Mucosa of gallbladder (tissue), 1 donor: ENCODE measurements around the gene TMEM170A. TPM values are rescaled to one million over a fixed set of nuclear protein-coding genes. Genes with fewer than 3 reads are reported as not detected.
"Not testable (repeated sequence)": the region's sequence is repeated elsewhere in the genome, so short reads cannot be mapped to it uniquely, and the experiment has no call there.

ENCODE experiments used
- DNase-seq: peaks from one replicate; pipeline ENCODE4 v3.0.0-alpha.2; 2020; ENCODE audit warnings: low spot score
- total RNA-seq: library from RNA; stranded (reverse); gene quantifications from one replicate; pipeline ENCODE4 v1.2.1, GENCODE V29; 2021
- donor health status: DM: no; HTN: no; CAD: no.

TMEM170A gene
- total RNA-seq, 1 donor from 2014 or later, result 32.1 TPM

- no peak for DNase-seq
Measured at GRCh38 chr16:75455677-75456076, 8.8 kb downstream of the TMEM170A start.

DNA sequence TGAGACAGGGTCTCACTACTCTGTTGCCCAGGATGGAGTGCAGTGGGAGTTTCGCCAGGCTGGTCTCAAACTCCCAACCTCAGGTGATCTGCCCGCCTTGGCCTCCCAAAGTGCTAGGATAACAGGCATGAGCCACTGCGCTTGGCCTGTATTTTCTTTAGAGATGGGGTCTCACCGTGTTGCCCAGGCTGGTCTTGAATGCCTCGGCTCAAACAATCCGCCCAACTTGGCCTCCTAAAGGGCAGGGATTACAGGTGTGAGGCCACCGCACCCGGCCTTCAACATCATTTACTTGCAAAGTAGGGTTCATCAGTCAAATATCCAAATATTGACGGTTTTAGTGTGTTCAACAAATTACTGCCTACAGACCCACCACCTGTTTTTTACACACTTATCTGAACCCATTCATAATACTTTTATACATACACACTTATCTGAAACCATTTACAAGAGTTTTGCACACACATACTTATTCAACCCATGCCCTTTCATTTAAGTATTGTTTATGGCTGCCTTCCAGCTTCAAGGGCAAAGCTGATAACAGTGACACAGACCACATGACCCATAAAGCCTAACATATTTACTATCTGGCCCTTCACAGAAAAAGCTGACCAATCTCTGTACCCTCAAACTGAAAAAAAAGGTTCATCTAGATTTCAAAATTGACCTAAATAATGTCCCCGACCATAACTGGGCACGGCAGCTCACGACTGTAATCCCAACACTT, 11.9 kb downstream of the TMEM170A start:
- no peak for DNase-seq

DNA sequence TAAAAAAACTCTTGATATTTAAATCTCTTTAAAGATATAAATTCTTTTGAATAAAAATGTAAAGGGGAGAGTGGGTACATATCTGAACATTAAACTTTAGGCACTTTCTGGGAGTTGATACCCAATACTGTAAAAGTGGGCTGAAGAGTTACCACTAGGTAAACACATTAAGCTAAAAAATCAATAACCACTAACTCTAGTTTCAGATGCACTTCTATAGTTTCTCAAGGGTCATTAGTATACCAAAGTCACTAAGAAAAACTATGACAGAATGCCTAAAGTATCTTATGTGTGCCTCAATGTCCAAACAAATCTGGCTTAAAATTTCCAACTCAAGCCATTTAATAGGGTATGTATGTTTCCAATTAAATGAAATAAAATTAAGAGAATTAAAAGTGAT, 18.1 kb downstream of the TMEM170A start:
- no peak for DNase-seq

DNA sequence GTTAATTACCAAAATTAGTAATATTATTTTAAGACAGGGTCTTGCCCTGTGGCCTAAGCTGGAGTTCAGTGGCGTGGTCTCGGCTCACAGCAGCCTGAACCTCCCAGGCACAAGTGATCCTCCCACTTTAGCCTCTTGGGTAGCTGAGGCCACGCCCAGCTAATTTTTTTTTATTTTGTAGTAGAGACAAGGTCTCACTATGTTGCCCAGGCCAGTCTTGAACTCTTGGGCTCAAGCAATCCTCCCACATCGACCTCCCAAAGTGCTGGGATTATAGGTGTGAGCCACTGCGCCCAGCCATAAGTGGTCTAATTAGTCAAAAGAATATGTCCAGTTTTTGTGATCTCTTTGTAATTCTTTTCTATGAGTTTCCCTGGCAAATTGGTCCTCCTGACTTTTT, 19.2 kb downstream of the TMEM170A start:
- DNase-seq, result no peak

DNA sequence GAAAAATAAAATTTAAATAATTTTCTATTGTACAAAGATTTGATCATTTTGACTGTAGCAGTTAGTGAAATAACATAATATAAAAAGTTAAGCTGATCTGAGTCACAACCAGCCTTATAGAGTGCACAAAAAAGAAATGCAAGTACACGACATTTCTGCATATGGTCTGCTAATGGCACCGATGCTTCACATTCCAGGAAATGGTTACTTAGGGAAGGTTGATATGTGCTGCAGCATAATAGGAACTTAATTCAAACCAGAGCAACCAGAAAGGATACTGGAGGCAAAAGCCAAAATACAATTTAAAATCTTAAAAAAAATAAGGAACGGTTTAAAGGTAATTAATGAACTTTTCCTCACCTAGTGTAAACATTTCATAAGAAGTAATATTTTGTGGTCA, 21.2 kb downstream of the TMEM170A start:
- DNase-seq, result no peak

DNA sequence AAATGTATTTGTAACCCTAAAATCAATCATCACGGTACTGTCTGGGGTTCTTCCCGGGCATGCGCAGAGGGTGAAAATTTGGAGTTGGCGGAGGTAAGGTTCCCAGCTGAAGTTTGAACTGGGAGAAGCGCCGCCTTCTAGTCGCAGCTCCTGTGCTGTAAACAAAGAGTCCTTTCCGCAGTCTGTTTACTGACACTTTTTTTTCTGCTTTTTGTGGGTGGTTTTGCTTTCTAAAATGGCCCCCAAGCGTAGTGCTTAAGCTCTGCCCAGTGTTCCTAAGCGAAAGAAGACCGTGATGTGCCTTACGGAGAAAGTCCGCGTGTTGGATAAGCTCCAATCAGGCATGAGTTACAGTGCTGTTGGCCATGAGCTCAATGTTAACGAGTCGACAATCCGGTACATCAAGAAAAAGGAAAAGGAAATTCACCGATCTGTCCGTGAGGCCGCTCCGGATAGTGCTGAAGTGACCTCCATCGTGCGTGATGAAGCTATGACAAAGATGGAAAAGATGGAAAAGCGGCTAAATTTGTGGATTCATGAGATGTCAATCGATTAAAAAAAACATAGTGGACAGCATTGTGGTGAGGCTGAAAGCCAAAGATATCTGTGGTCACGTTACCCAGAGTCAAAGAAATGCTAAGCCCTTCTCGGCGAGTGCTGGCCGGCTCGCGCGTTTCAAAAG, 30.6 kb downstream of the TMEM170A start:
- DNase-seq, result peak; percentile 77

DNA sequence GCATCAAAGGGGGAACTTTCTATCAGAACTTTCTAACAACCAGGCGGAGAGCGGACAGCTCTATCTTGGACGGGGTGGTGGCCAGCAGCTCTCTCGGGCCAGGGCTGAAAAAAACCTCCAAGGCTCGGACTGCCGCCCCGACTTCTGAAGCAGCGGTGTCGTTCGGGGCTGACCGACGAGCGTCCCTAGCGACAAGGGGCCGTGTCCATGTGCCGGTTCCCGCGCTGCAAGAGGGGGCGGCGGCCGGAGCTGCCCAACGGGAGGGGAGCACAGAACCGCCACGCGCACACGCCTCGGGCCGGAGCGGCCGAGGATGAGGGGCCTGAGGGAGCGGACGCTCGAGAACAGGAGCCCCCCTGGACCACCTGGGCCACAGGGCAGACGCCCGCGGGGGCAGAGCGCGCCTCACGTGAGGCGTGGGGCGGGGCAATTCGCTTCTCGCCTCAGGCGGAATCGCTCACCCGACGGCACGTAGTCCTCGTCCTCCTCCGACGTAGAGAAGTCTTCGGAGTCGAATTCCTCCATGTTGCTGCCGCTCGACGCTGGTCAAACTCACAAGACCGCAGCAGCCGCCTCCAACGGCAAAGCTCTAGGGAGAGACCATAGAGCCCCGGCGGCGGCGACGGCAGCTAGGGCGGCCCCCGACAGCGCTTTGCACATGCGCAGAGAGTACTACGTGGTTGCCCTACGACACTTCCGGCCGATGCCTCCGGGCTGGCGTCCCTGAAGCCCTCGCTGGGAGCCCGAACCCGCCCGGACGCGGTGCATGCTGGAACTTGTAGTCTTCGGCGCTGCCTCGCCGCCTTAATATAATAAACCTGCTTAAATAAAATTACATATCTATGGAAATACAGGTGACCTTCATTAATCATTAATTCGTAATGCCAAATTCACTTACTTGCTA, 31.4 kb downstream of the TMEM170A start, which contains the start of gene CFDP1:
CFDP1 (minus strand) TSS at position 676 of the 904 bp plus-strand sequence; CDS start at position 525, 151 bp downstream.
- DNase-seq, result peak; percentile 96

- no peak for DNase-seq
Measured at GRCh38 chr16:75429621-75430403, 34.7 kb downstream of the TMEM170A start.

- DNase-seq, result not testable (repeated sequence)
Measured at GRCh38 chr16:75426524-75426923, 38.0 kb downstream of the TMEM170A start.

DNA sequence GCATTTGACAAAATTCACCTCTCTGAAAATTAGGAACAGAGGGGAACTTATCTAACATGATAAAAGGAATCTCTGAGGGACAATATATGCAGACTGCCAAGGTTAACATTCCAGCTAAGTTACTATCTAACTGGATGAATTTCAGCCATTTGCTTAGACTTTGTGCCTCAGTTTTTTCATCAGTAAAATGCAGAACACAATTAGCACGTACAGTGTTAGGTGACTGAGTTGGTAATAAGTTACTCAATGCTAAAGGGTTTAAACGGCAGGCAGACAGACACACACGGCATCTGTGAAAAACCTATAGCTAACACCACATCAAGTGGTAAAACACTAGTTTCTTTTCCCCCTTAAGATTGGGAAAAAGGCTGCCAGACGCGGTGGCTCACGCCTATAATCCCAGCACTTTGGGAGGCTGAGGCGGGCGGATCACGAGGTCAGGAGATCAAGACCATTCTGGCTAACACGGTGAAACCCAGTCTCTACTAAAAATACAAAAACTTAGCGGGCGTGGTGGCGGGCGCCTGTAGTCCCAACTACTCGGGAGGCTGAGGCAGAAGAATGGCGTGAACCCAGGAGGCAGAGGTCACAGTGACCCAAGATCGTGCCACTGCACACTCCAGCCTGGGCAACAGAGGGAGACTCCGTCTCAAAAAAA, 40.3 kb downstream of the TMEM170A start:
- not testable (repeated sequence) for DNase-seq

DNA sequence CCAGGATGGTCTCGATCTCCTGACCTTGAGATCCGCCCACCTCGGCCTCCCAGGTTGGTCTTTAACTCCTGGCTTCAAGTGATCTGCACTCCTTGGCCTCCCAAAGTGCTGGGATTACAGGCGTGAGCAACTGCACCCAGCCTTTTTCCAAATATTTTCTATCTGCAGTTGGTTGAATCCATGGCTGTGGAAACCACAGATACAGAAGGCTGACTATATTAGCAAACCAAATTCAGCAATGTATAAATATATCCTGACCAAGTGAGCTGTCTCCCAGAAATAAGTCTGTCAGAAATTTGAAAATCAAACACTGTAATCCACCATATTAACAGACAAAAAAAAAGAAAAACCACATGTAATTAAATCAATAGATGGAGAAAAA, 40.8 kb downstream of the TMEM170A start:
- DNase-seq, result no peak

- DNase-seq, result no peak
Measured at GRCh38 chr16:75421820-75422126, 42.7 kb downstream of the TMEM170A start.

- peak; percentile 48 for DNase-seq
Measured at GRCh38 chr16:75420987-75421819, 43.3 kb downstream of the TMEM170A start.

DNA sequence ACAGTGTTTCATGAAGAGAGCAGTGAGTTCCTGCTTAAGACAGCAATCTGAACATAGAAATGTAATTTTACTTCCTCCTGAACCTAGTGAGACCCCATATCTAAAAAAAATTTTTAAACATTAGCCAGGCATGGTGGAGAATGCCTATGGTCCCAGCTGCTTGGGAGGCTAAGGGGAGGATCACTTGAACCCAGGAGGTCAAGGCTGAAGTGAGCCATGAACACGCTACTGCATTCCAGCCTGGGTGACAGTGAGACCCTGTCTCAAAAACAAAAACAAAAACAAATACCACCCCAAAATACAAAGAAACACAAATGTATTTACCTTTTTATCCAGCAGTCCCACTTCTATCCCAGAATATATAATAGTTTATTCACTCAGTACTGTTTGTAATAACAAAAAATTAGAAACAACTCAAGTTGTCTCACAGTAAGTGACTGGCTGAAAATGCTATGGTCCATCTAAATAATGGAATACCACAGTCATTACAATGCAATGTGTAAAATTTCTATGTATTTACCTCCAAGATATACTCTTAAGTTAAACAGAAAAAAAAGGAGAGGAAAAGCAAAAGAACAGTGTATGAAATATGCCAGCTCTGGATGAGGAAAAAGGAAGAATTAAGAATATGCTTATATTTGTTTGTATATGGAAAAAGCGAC, 47.5 kb downstream of the TMEM170A start:
- no peak for DNase-seq

DNA sequence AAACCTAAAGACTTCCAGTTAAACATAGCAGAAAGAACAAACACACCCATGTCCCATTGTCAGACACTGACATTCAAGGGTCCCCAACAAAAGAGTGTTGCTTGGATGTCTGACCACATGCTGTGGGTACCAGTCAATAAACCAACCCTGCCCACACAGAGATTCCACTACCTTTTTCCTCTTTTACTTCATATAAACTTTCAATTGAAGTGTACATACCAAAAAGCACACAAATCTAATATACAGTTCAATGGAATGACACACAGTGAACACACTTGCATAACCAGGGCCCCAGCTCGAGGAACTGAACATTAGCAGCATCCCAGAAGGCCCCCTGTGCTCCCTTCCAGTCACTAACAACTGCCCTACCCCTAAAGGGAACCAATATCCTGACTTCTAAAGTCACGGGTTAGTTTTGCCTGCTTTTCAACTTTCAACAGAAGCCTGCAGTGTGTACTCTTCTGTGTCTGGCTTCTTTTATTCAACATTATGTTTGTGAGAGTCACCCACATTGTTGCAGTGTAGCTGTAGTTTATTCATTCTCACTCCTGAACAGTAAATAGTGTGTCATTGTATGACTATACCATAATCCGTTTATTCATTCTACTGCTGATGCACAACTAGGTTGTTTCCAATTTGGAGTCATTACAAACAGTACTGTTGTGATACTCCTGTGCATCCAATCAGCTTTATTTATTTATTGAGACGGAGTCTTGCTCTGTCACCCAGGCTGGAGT, 49.2 kb downstream of the TMEM170A start:
- no peak for DNase-seq

DNA sequence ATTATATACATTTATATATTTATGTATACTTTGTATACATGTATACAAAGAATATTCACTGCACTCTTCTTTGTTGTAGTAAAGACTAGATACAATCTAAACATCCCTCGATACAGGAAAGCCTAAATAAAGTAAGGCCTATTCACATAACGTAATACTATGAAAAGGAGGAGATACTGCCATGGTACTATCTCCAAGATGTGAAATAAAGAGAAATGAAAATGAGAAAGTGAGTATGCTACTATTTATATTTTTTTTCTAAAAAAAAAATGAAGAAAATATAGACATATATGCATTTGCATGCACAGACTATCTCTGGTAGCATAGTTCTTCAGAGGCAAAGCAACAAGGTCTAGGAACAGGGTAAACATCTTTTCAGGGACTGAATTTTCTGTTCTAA, 50.5 kb downstream of the TMEM170A start:
- DNase-seq, result no peak

- no peak for DNase-seq
Measured at GRCh38 chr16:75406943-75407342, 57.5 kb downstream of the TMEM170A start.

DNA sequence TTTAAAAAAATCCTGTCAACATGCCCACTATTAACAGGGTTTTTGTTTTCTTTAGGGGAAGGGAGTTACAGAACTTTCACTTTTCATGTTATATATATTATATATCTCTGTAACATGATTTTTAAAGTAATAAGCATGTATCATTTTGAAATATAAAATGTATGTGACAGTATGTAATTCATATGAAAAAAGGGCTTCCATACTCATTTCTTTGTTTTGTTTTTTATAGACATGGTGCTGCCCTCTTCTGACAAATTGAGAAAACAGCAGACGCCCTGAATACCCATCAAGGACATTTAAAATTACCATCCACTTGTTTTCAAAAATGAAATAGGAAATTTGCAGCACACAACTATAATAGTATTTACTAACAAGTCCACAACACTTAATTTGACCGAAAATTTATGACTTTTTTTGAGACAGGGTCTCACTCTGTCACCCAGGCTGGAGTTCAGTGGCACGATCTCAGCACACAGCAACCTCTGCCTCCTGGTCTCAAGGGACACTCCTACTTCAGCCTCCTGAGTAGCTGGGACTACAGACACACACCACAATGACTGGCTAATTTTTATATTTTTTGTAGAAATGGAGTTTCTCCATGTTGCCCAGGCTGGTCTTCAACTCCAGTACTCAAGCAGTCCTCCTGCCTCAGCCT, 61.5 kb downstream of the TMEM170A start:
- DNase-seq, result no peak
